ENCODE data around the gene NPM1. TPM values are rescaled to one million over a fixed set of nuclear protein-coding genes. Genes with fewer than 3 reads are reported as not detected.
A peak's percentile ranks its signal among the peaks of the same experiment; 100 is the strongest.
"Not testable (repeated sequence)": the region's sequence is repeated elsewhere in the genome, so short reads cannot be mapped to it uniquely, and the experiment has no call there.

Gene NPM1
- 342 TPM for total RNA-seq
- long read RNA-seq, transcript NPM1-203 (10 exons, 1,598 nt) = minor isoform, 12 of 329 reads
- long read RNA-seq, transcript NPM1-202 (10 exons, 1,237 nt) = minor isoform, 10 of 329 reads
- long read RNA-seq, transcript NPM1-201 (11 exons, 1,758 nt) = major isoform, 301 of 329 reads
- long read RNA-seq, partial matches to known transcripts = 2 of 329 reads
- long read RNA-seq, other reads (novel, unspliced or antisense) = 4 of 329 reads

- DNase-seq (peak; percentile 97), ATAC-seq (ENCODE audit: poor library complexity) (peak; percentile 97)
- intact Hi-C loops (cut with DNase I) = no loop called here
Measured at GRCh38 chr5:171387345-171387969, at the start of gene NPM1. Gene NPM1 (plus strand): TSS chr5:171387849. CDS start chr5:171387949, 100 bp downstream.

- no peak for ATAC-seq (ENCODE audit: poor library complexity)
- intact Hi-C loops (cut with DNase I) = no loop called here
- no peak for DNase-seq
Measured at GRCh38 chr5:171340042-171340441, 47.6 kb upstream of the NPM1 start.

GRCh38 chr5:171340491-171340890 is 47.2 kb upstream of the NPM1 start:
- DNase-seq = no peak
- ATAC-seq (ENCODE audit: poor library complexity) = no peak
- intact Hi-C loops (cut with DNase I) = no loop called here

GRCh38 chr5:171342362-171343111 is 45.1 kb upstream of the NPM1 start:
- intact Hi-C loops (cut with DNase I) = no loop called here
- DNase-seq (no peak), ATAC-seq (ENCODE audit: poor library complexity) (peak; percentile 66)

- no peak for DNase-seq
Measured at GRCh38 chr5:171344936-171345608, 42.6 kb upstream of the NPM1 start.

GRCh38 chr5:171351536-171352073 is 36.0 kb upstream of the NPM1 start:
- DNase-seq (no peak), ATAC-seq (ENCODE audit: poor library complexity) (no peak)
- intact Hi-C loops (cut with DNase I) = no loop called here

More at GRCh38 chr5:171344936-171345608, 42.6 kb upstream of the NPM1 start:
- ATAC-seq (ENCODE audit: poor library complexity) = no peak
- intact Hi-C loops (cut with DNase I) = no loop called here

DNA sequence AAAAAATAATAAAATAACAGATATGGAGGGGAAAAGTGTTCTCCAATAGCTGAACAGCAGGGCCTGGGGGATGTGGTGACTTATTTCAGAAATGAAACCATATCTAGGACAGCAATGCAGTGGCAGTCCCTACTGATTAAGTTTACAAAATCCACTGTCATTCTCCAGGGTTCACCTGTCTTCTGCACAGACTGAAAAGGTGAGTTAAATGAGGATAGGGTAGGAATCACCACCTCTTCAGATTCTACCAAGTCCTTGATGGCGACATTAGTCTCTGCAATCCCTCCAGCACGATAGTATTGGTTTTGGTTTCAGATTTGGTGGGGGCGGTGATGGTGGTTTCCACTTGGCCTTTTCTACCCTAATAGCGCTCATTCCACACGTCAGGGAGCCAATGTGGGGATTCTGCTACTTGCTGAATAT is 32.3 kb upstream of the NPM1 start:
- DNase-seq (no peak), ATAC-seq (ENCODE audit: poor library complexity) (no peak)
- intact Hi-C loops (cut with DNase I) = no loop called here

- DNase-seq (no peak), ATAC-seq (ENCODE audit: poor library complexity) (no peak)
- intact Hi-C loops (cut with DNase I) = no loop called here
Measured at GRCh38 chr5:171357843-171358242, 29.8 kb upstream of the NPM1 start.

DNA sequence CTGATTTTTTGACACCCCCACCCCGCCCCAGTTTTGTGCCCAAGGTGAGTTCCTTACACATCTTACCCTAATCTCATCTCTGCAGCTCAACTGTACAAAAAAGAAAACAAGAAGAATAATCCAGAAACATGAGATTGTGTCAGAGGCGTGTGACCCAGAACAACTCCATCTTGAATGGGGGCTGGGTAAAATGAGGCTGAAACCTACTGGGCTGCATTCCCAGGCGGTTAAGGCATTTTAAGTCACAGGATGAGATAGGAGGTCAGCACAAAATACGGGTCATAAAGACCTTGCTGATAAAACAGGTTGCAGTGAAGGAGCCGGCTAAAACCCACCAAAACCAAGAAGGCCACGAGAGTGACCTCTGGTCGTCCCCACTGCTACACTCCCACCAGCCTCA is 26.5 kb upstream of the NPM1 start:
- ATAC-seq (ENCODE audit: poor library complexity); DNase-seq; intact Hi-C loops (cut with DNase I): not testable (repeated sequence)

GRCh38 chr5:171363249-171363648 is 24.4 kb upstream of the NPM1 start:
- intact Hi-C loops (cut with DNase I); ATAC-seq (ENCODE audit: poor library complexity); DNase-seq: not testable (repeated sequence)

DNA sequence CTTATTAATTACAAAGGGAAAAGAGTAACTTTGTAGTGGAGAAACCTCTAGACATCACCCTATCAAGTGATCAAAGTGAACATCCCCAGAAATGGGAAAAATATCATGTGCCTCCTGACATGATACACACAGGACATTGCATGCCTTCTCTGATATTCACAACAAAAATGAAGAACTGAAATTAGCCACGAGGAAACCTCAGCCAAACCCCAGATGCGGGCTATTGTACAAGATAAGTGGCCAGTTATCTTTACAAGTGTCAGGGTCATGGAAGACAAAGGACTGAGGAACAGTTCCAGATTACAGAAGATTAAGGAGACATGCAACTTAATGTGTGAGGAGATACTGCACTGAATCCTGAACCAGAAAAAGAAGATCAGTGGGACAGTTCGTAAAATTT is 23.8 kb upstream of the NPM1 start:
- ATAC-seq (ENCODE audit: poor library complexity) = no peak
- intact Hi-C loops (cut with DNase I) = no loop called here

DNA sequence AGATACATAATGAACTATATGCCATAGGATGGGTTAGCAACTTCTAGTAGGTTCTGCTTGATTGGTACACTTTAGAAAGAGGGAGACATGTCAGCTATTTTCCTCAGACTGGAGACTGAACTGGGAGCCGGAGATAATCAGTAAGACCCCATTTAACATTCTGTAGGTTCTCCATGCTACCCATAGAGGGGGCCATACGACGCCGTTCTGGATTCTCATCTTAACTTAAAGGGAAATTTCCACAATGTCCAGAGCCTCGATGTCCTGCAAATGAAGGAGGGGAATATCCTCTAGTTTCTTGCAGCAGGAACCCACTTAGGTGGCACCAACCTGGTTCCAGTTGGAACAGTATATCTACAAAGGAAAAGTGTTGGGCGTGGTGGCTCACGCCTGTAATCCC is 22.3 kb upstream of the NPM1 start:
- intact Hi-C loops (cut with DNase I) = no loop called here
- DNase-seq = no peak
- no peak for ATAC-seq (ENCODE audit: poor library complexity)

More for the DNA sequence above, 23.8 kb upstream of the NPM1 start:
- DNase-seq = no peak

GRCh38 chr5:171366645-171367044 is 21.0 kb upstream of the NPM1 start:
- intact Hi-C loops (cut with DNase I) = no loop called here
- ATAC-seq (ENCODE audit: poor library complexity) (no peak), DNase-seq (no peak)

GRCh38 chr5:171367424-171368370 is 20.0 kb upstream of the NPM1 start:
- no peak for ATAC-seq (ENCODE audit: poor library complexity)
- intact Hi-C loops (cut with DNase I) = no loop called here
- DNase-seq = no peak

DNA sequence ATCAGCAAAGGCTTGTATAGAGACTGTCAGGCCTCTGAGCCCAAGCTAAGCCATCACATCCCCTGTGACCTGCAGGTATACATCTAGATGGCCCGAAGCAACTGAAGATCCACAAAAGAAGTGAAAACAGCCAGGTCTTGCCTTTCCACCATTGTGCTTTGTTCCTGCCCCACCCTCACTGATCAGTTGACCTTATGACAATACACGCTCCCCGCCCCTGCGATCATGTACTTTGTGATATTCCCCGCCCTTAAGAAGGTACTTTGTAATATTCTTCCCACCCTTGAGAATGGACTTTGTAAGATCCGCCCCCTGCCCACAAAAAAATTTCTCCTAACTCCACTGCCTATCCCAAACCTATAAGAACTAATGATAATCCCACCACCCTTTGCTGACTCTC is 18.6 kb upstream of the NPM1 start:
- no peak for DNase-seq
- intact Hi-C loops (cut with DNase I) = no loop called here
- no peak for ATAC-seq (ENCODE audit: poor library complexity)

DNA sequence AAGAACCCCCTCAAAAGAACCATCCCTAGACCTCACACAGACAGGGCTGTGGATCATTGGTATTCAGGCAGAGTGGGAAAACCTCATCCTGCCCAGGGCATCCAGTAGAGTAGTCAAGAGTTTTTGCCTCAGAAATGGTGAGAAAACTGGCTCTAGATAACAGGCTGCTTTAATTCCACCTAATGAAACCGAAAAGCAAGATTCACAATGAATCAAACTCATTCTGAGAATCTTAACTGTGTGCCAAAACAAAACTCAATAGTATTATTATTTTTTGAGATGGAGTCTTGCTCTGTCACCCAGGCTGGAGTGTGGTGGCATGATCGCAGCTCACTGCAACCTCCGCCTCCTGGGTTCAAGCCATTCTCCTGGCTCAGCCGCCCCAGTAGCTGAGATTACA is 17.8 kb upstream of the NPM1 start:
- intact Hi-C loops (cut with DNase I) = no loop called here
- ATAC-seq (ENCODE audit: poor library complexity) = no peak
- DNase-seq = no peak

DNA sequence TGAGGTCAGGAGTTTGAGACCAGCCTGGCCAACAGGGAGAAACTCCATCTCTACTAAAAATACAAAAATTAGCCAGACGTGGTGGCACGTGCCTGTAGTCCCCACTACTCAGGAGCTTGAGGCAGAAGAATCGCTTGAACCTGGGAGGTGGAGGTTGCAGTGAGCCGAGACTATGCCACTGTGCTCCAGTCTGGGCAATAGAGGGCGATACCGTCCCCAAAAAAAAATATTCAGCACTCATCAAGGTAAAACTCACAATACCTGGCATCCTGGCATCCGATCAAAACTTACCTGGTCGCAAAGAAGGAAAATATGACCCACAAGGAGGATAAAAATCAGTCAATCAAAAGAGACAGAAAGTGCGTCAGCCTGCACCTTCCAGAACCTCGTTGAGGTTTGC is 16.8 kb upstream of the NPM1 start:
- ATAC-seq (ENCODE audit: poor library complexity); intact Hi-C loops (cut with DNase I); DNase-seq: not testable (repeated sequence)

DNA sequence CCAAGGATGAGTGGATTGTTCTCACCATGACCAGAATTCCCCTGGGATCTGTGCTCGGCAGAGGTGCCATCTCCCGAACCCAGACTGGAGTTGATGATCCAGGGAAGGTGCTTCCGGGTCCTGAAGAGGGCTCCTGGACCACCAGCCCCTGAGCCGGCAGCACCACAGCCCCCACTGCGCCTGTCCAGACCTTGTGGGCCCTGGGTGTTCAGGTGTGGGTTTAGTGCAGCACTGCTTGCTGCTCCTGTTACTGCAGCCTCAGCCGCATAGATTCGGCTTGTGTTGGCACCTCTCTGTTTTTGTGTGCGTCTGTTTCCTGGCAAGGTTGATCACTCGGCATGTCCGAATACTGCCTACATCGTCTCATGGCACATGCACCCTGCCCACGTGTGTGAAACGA is 16.3 kb upstream of the NPM1 start:
- intact Hi-C loops (cut with DNase I) = no loop called here
- ATAC-seq (ENCODE audit: poor library complexity) (no peak), DNase-seq (no peak)
